Limb (tissue), 2 donors: ENCODE results near the gene ARHGAP26.

Experiments used
- DNase-seq, 2 donors: peaks; one replicate each; pipeline ENCODE4 v3.0.0-alpha.2; 2016; ENCODE audit errors: extremely low spot score in 2 of 2

Gene ARHGAP26

DNA sequence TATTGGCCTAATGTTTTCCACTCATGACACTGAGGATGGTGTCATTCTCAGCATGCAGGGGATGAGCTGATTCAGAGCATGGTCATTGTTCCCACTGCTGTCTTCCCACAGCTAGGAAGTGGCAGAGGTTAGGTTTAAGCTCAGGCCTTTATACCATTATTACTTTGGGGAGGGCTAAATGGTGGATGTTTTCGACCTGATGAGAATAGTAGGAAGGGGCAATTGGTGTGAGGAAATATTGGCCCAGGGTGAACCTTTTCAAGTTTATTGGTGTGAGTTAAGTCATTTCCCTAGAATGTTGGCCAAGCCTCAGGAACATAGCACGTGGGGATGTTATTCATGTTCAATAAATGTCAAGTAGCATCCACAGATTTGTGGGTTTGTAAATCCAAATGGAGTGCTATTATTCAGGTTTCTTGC, 59.6 kb downstream of the ARHGAP26 start:
- DNase-seq: no peak

GRCh38 chr5:142830241-142831008, 60.2 kb downstream of the ARHGAP26 start:
- DNase-seq: no peak

DNA sequence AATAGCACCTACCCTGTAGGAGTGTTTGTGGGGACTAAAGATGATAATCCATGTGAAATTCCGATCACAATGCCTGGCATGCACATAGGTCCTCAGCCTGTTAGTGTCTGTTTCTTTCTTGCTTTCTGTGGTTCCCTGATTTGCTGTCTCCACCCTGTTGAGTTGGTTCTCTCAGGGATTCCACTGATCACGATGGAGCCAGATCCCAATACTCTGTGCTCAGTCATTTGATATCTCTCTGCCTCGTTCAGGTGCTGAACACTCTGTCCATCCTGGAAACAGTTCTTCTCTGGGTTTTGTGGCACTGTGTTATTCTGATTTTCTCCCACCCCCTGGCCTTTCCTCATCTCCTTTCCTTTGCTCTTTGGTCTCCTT, 60.8 kb downstream of the ARHGAP26 start:
- no peak for DNase-seq

GRCh38 chr5:142832263-142832662, 62.1 kb downstream of the ARHGAP26 start:
- DNase-seq: no peak

DNA sequence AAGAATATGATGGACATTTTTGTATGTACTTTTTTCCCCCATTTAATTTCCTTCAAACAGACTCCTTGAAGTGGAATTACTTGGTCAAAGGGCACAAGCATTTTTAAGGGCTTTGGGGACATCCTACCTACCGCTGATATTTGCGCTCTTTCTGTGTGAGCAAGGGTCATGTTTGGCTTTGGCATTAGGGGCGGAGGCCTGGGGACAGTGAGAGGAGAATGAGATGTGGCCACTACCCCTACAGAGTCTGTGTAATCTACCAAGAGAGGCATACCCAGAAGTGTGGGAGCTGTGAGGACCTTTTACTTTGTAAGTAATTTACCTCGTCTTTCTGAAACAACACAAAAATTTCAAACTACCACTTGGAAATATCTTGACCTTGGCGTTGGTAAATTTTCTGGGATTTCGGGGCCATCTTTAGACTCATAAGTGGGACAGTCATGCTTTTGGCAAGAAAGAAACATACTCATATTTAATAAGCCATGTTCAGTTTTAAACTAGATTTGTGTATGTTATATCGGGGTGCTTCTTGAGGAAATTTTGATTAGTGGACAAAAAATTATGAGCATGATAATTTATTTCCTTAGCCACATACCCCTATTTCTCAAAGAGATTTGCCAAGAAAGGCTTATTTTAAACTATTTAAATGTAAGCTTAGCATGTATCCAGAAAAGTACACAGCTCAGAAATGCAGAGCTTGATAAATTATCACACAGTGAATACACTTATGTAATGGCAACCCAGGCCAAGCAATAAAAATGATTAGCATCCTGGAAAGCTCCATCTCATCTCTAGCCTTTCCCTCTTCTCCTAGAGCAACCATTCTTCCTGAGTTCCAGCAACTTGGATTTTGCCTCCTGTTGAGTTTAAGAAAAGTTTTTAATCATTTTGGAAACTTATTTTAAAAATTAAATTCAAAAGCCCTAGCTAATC, 63.6 kb downstream of the ARHGAP26 start:
- DNase-seq: no peak

DNA sequence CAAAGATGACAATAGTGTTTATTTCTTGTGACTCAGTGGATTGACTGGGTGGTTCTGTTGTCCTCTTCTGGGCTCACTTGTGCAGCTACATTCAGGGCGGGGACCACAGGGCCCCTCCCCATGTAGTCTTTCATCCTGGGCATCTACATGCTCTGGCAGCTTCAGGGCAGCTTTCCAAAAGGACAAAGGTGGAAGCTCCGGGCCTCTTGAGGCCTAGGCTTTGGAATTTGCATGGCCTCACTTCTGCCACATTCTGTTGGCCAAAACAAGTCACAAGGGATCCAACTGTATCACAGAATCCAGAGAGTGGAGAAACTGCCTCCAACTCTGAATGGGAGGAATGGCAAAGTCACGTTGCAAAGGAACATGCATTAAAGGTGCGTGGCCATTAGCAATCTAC, 64.3 kb downstream of the ARHGAP26 start:
- DNase-seq: no peak

DNA sequence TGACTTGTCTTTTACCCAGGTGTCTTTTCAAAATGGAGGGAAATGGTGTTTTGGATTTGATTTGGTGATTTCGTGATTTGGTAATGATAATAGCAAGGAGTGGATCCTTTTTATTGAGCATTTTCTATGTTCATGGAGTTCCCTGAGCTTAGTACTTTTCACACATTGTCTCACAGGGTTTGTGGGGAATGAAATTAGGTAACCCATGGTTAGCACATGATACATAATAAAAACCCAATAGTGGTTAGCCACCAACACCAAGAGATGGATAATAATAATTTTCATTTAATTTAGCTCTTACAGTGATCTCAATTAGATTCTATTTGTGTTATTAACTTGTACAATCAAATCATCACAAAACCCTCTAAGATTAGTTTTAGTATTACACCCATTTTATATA, 65.4 kb downstream of the ARHGAP26 start:
- DNase-seq: no peak

DNA sequence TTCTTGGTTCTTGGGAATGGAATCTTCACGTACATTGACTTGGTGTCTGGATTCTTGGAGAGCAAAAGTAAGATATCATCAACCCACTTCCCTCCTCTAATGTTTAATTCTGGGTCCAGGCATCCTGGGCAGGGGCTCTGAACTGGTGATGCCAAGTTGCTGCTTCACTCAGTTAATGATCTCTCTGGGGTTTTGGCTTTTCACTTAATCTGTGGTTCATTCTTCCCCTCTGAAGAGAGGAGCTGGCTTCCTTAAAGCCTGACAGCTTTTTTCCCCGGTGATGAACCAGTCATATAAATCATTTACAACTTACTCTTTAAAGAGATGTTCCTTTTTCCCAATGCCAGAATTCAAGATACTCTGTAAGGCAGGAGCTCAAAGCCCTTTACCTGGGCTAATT, 65.9 kb downstream of the ARHGAP26 start:
- DNase-seq: no peak

DNA sequence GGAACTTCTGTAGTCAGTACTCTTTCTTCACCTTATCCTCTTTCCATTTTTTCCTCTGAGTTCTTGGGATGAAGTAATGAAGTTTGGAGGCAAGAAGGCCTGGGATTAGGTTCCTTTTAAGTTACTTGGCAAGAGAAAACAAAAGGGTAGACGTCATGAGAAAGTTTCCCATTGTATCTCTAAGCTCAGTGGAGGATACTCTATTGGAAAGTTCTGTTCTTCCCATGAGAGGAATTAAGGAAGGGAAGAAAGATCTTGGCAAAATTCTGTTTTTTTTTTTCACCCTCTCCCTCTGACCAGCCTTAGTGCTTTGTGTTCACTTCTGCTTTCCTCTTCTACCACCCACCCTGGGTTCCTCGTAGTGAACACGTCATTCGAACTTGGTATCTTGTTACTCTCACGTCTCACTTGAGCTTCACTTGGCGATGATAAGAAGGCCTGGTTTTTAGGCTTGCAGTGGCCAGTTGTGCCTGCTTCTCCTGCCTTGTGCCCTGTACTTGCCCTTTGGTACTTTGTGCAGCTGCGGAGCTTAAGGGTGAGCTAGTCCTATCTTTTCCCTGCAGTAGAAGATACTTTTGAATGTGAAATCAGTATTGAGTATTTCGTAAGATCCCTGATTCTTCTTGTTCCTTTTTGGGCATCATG, 67.0 kb downstream of the ARHGAP26 start:
- no peak for DNase-seq

DNA sequence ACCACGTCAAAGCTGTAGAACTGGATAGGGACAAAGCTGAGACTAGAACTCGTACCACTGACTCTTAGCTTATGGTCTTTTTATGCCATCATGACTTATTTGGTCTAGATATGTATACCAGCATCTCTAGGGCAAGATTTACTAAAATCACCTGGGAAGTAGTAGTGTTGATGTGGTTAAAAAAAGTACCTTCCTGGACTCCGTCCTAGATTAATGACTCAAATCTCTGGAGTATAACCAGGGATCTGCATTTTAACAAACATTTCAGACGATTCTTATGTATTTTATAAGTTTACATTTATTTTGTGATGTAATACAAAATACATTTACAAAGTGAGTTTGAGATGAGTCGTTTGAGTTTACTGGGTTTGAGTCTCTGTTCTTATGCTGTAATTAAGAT, 68.7 kb downstream of the ARHGAP26 start:
- no peak for DNase-seq

DNA sequence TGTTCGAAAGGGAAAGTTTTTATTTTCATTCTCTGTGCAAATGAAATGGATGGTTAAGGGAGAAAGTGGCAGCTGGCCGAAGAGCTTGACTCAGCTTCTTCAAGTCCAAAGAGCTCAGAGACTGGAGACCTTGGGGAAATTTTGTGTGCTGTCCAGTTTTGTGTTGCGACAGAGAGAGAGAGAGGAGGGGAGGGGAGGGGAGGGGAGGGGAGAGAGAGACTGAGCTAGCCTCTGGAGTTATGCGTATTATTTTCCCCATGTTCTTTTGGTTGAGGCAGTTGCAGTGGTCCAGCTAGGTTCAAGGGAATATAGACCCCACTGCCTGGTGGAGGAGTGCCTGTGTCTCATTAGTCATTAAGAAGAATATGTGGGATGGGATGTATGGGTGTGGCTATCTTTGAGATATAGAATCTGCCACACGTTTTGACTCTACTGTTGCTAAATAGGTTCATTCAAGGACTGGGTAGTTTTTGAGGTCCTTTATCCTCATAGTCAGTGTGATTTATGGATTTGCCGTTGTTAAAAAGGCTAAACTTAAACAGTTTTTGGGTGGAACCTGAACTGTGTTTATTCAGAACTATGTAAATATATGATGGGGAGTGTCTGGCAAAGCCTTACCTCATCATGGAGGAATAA, 69.7 kb downstream of the ARHGAP26 start:
- DNase-seq: no peak

DNA sequence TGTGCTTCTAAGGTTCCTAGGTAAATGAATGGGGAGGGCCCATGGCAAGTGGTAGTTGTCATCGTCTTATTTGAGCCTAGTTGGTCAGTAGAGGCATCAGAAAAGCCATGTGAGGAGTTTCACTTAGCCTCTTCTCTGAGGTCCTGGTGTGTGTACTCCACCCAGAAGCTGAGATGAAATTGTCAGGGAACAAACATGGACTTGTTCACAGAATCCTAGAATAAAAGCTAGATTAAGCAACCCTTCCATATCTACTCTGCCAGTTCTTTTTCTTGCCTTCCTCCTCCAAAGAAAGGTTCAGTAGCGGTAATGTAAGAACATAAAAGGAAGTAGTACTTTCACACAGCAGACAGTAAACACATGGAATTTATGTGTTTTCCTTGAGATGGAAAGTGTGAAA, 70.4 kb downstream of the ARHGAP26 start:
- no peak for DNase-seq

GRCh38 chr5:142841511-142842265, 71.5 kb downstream of the ARHGAP26 start:
- DNase-seq: peak; percentile 64 to 70

DNA sequence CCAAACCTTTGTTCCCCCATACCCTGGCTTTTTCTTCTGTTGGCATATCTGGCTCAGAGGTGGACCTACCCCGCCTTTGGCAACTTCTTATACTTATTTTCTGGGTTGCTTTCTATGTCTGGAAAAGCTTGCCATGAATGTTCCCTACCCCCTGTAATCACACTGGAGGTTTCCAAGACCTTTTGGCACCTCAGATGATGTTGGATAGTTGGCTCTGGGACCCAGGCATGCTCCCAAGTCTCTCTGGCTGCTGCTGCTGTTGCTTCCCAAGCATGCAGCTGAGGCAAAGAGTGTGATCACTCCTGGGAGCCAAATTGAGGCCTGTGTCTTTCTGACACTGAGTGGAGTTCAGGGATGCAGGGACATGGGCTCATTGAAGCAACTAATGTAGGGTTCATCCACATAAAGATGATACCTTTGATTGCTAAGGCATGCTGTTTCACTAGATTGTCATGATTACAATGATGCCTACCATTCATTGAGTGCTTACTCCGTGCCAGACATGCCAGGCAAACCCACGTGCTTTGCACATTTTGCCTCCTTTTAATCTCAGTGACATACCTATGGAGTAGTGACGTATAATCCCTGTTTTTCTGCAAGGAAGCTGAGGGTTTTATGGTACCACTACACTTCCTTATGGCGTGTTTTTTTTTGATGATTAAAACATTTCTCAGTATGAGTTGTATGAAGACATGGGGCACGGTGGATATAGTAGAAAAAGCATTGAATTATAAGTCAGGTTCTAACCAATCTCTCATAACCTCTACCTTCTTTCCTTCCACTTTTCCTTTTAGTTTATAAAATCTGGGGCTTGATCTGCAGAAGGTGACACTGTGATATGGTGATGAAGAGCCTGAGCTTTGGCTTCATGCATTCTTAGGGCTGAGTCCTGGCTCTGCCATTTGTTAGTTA, 73.1 kb downstream of the ARHGAP26 start:
- DNase-seq: no peak

GRCh38 chr5:142844866-142845265, 74.7 kb downstream of the ARHGAP26 start:
- DNase-seq: no peak

DNA sequence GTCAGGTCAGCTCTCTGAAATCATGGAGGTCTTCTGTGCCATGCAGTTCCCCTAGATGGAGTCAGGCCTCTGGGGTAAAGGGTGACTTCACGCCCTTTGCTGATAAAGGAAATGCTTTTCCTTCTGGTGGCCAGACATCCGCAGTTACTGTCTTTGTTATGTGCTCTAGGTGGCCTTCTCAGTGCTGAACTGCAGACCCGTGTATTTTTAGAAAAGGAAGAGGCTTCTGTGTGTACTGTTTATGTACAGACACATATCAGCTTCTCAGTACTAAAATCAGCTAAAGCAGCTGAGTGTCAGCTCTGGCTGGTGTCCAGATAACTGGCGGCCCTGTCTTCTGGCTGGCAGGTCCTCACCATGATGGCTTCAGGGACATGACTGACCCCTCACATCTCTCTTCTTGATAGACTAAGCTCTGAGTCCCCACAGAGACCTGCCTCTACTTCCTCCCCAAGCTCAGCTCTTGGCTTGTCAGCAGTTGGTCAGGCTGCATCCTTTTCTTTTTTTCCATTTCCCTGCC, 75.3 kb downstream of the ARHGAP26 start:
- no peak for DNase-seq

GRCh38 chr5:142845954-142846398, 75.8 kb downstream of the ARHGAP26 start:
- no peak for DNase-seq

GRCh38 chr5:142846406-142846805, 76.2 kb downstream of the ARHGAP26 start:
- DNase-seq: no peak
